K562 (cell line): Measurements from ENCODE around the gene ZKSCAN8. TPM values are rescaled to one million over a fixed set of nuclear protein-coding genes. Genes with fewer than 3 reads are reported as not detected.

Experiments
- ETV6 ChIP-seq, 3 experiments: fragments of 150-350 bp in 1 of 3; sonication (generic) in 1 of 3; formaldehyde crosslinking in 1 of 3; IDR thresholded peaks; 2 replicates each; pipeline versions ENCODE4 v1.6.1 to v1.8.0; 2014 to 2022; ENCODE audit warnings: borderline replicate concordance in 2 of 3, low read depth in 2 of 3, antibody characterized with exemption in 1 of 3, low read length in 1 of 3, mild to moderate bottlenecking in 1 of 3, missing genetic modification reagents in 1 of 3
- SPI1 ChIP-seq: IDR thresholded peaks from 2 replicates; pipeline ENCODE4 v1.6.1; 2011; ENCODE audit warnings: low read depth, low read length, control low read depth, borderline replicate concordance
- THRAP3 ChIP-seq: fragments of 450-650 bp; IDR thresholded peaks from 2 replicates; pipeline ENCODE4 v1.6.1; 2016; ENCODE audit warnings: mild to moderate bottlenecking, inconsistent platforms, borderline replicate concordance
- YY1 ChIP-seq, 3 experiments: IDR thresholded peaks; 2 replicates each; pipeline ENCODE4 v1.6.1; 2011; ENCODE audit warnings: low read length in 2 of 3, mild to moderate bottlenecking in 2 of 3, moderate library complexity in 2 of 3, borderline replicate concordance in 1 of 3, control low read depth in 1 of 3, low read depth in 1 of 3; ENCODE audit not compliant: insufficient read depth in 3 of 3, insufficient replicate concordance in 2 of 3, control insufficient read depth in 1 of 3, insufficient read length in 1 of 3; ENCODE audit errors: extremely low read depth in 1 of 3
- ZFP30 ChIP-seq: fragments of 250-450 bp; sonication (Bioruptor Pico); IDR thresholded peaks from 2 replicates; pipeline ENCODE4 v1.8.0; 2022; ENCODE audit warnings: moderate library complexity, mild to moderate bottlenecking, inconsistent platforms, borderline replicate concordance
- ZMIZ1 ChIP-seq, 2 experiments: fragments of 150-350 bp in 1 of 2; IDR thresholded peaks; 2 replicates each; pipeline ENCODE4 v1.6.1; 2012 to 2016; ENCODE audit warnings: low read depth in 2 of 2, low read length in 2 of 2, mild to moderate bottlenecking in 1 of 2, moderate library complexity in 1 of 2
- polyA plus RNA-seq, 8 experiments: library from polyadenylated mRNA; depleted of rRNA in 4 of 8; stranded (reverse) in 5 of 8; unstranded in 3 of 8; fragments of >200 nt; fragmentation: Nextera tagmentation in 2 of 8; fragmentation: Illumina TruSeq in 1 of 8; extraction: Ambion mirVana in 2 of 8; extraction: Trizol in 1 of 8; gene quantifications; 2 replicates each; pipeline versions ENCODE4 v1.2.1 to v1.2.3, GENCODE V29; 2011 to 2014; ENCODE audit warnings: inconsistent platforms in 1 of 8, missing spikeins in 1 of 8
- total RNA-seq, 7 experiments: library from RNA; depleted of rRNA in 6 of 7; stranded (reverse); fragments of >200 nt in 6 of 7; fragmentation: Illumina TruSeq in 2 of 7; extraction: Trizol in 2 of 7; gene quantifications; 2 replicates each; pipeline versions ENCODE4 v1.2.1 to v1.2.3, GENCODE V29; 2011 to 2021; ENCODE audit warnings: low replicate concordance in 1 of 7
- TF ChIP-seq, protein P1 (sequence below): sonication (generic); formaldehyde crosslinking; IDR thresholded peaks from 2 replicates; pipeline ENCODE4 v1.8.0; 2022; ENCODE audit warnings: mild to moderate bottlenecking, missing genetic modification reagents

The ZKSCAN8 gene
- total and polyA plus RNA-seq, 9 of the 15 experiments (the other 6 are each of a cell fraction or from before 2014, with no cell fraction given) = 3.3 to 37.7 (median 21.7) TPM

- peak in 1 of 3 experiments; percentile 46 for TF ChIP-seq YY1 (IDR thresholded peaks at IDR 0.05; ENCODE audit: borderline replicate concordance in 1 of 3, control insufficient read depth in 1 of 3, extremely low read depth in 1 of 3, insufficient read depth in 3 of 3, insufficient read length in 1 of 3, insufficient replicate concordance in 2 of 3, low read depth in 1 of 3, low read length in 2 of 3)
- no peak for TF ChIP-seq ETV6 (IDR thresholded peaks at IDR 0.05; ENCODE audit: borderline replicate concordance in 1 of 2, low read depth in 2 of 2, low read length in 1 of 2)
- TF ChIP-seq ETV6 (CRISPR knock-in tag; IDR thresholded peaks at IDR 0.05; ENCODE audit: borderline replicate concordance) = no peak
- TF ChIP-seq THRAP3 = no peak
- no peak for TF ChIP-seq ZFP30 (CRISPR knock-in tag)
- peak; percentile 53 for TF ChIP-seq SPI1
- TF ChIP-seq ZMIZ1 (IDR thresholded peaks at IDR 0.05; ENCODE audit: low read depth in 2 of 2, low read length in 2 of 2) = 0 out of 4 replicates have a peak, but pooled peaks of 1 of the 2 experiments have one; percentile 8
- TF ChIP-seq, protein P1, sequence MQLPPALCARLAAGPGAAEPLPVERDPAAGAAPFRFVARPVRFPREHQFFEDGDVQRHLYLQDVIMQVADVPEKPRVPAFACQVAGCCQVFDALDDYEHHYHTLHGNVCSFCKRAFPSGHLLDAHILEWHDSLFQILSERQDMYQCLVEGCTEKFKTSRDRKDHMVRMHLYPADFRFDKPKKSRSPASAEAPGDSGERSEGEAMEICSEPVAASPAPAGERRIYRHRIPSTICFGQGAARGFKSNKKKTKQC (CRISPR knock-in tag) = no peak
These were observed 7.7 kb upstream of the ZKSCAN8 start (continued) for GRCh38 chr6:28134015-28134414.
